ENCODE measurements around the gene HCN3.

Gene HCN3

GRCh38 chr1:155293086-155293749 is 16.0 kb downstream of the HCN3 start:
- no peak for TF ChIP-seq CTCF (IDR thresholded peaks at IDR 0.05; ENCODE audit: insufficient read depth, low read length)
- TF ChIP-seq GABPA (IDR thresholded peaks at IDR 0.05; ENCODE audit: low read depth), result no peak
- no peak for TF ChIP-seq POLR2AphosphoS5 (IDR thresholded peaks at IDR 0.05; ENCODE audit: low read depth)
- TF ChIP-seq REST (IDR thresholded peaks at IDR 0.05; ENCODE audit: insufficient replicate concordance, low read depth), result no peak
- TF ChIP-seq SPI1 (IDR thresholded peaks at IDR 0.05; ENCODE audit: borderline replicate concordance, low read depth), result no peak
- H3K27me3 ChIP-seq (ENCODE audit: insufficient read depth, poor library complexity, severe bottlenecking), result peaks cover 12% of the 10 kb centered on the region
- H3K27ac ChIP-seq (replicated peaks), result no peak overlapping the region
- DNase-seq (ENCODE audit: low read depth in 1 of 2, low spot score in 1 of 2), result no peak
- H3K4me3 ChIP-seq (replicated peaks; ENCODE audit: insufficient read depth, low read length), result no peak overlapping the region

DNA sequence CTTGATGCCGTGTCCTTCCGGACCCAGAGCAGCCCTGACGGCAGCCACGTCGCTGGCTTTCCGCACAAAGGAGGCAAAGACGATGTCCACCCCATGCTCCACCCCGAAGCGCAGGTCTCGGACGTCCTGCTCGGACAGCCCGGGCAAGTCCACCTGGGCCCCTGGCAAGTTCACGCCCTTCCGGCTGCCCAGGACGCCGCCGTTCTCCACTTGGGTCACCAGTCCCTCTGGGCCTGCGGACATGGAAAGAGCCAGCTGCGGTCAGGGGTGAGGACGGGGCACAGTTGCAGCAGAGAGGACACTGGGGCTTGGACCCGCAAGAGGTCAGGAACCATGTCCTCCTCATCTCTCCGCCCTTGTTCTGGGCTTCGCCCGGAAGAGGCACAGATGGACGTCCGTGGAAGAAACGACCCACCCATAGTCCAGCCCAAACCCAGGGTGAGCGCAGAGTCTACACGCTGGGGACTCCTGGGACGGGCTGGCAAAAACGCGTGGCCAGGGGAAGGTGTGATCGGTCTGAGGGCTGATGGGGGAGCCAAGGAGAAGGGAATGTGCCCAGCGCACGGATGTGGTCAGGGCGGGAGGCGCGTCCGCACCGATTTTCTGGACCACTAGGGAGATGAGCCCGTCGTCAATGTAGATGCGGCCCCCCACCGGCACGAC is 17.4 kb downstream of the HCN3 start:
- Histone ChIP-seq H3K4me3 (replicated peaks; ENCODE audit: insufficient read depth, low read length) (no peak overlapping the region), H3K27ac (replicated peaks) (no peak overlapping the region), H3K27me3 (ENCODE audit: insufficient read depth, poor library complexity, severe bottlenecking) (peaks cover 12% of the 10 kb centered on the region)
- no peak for DNase-seq (ENCODE audit: low read depth in 1 of 2, low spot score in 1 of 2)
- TF ChIP-seq CTCF (IDR thresholded peaks at IDR 0.05; ENCODE audit: insufficient read depth, low read length) (no peak), GABPA (IDR thresholded peaks at IDR 0.05; ENCODE audit: low read depth) (no peak), REST (IDR thresholded peaks at IDR 0.05; ENCODE audit: insufficient replicate concordance, low read depth) (no peak), POLR2AphosphoS5 (IDR thresholded peaks at IDR 0.05; ENCODE audit: low read depth) (no peak), SPI1 (IDR thresholded peaks at IDR 0.05; ENCODE audit: borderline replicate concordance, low read depth) (no peak)

GRCh38 chr1:155295183-155295941 is 18.1 kb downstream of the HCN3 start:
- TF ChIP-seq REST (IDR thresholded peaks at IDR 0.05; ENCODE audit: insufficient replicate concordance, low read depth) (no peak), CTCF (IDR thresholded peaks at IDR 0.05; ENCODE audit: insufficient read depth, low read length) (no peak), POLR2AphosphoS5 (IDR thresholded peaks at IDR 0.05; ENCODE audit: low read depth) (no peak), GABPA (IDR thresholded peaks at IDR 0.05; ENCODE audit: low read depth) (no peak), SPI1 (IDR thresholded peaks at IDR 0.05; ENCODE audit: borderline replicate concordance, low read depth) (no peak)
- no peak for DNase-seq (ENCODE audit: low read depth in 1 of 2, low spot score in 1 of 2)
- Histone ChIP-seq H3K27ac (replicated peaks) (no peak overlapping the region), H3K4me3 (replicated peaks; ENCODE audit: insufficient read depth, low read length) (no peak overlapping the region), H3K27me3 (ENCODE audit: insufficient read depth, poor library complexity, severe bottlenecking) (peaks cover 12% of the 10 kb centered on the region)
